SK-N-SH treated with all-trans-retinoic acid at 6 μM for 48 hours (cell line): ENCODE data around the gene DUSP3.

Experiments
- ATAC-seq: fragments of 200-7000 bp; cut with Tn5 transposase; 3 replicates; pipeline ENCODE4 v1.9.1; 2020; ENCODE audit warnings: mild to moderate bottlenecking, moderate library complexity
- ARNTL ChIP-seq: fragments of 450-650 bp; formaldehyde crosslinking; IDR thresholded peaks from 2 replicates; pipeline ENCODE4 v1.5.0; 2020; ENCODE audit warnings: low read depth, mild to moderate bottlenecking, moderate library complexity, borderline replicate concordance
- BACH2 ChIP-seq: fragments of 250-450 bp; sonication (Bioruptor Pico); IDR thresholded peaks from 2 replicates; pipeline ENCODE4 v1.9.0; 2021; ENCODE audit warnings: mild to moderate bottlenecking, borderline replicate concordance
- CSDC2 ChIP-seq: fragments of 250-450 bp; sonication (Bioruptor Pico); IDR thresholded peaks from 2 replicates; pipeline ENCODE4 v1.5.0; 2020; ENCODE audit warnings: mild to moderate bottlenecking, moderate library complexity
- ESRRG ChIP-seq: fragments of 250-450 bp; sonication (Bioruptor Pico); IDR thresholded peaks from 2 replicates; pipeline ENCODE4 v1.6.1; 2021; ENCODE audit warnings: mild to moderate bottlenecking
- GLIS3 ChIP-seq: fragments of 250-450 bp; sonication (Bioruptor Pico); IDR thresholded peaks from 2 replicates; pipeline ENCODE4 v1.5.0; 2020; ENCODE audit warnings: mild to moderate bottlenecking, moderate library complexity
- ISL1 ChIP-seq: fragments of 250-450 bp; sonication (Bioruptor Pico); IDR thresholded peaks from 2 replicates; pipeline ENCODE4 v2.1.2; 2022; ENCODE audit warnings: mild to moderate bottlenecking, moderate library complexity
- OSR1 ChIP-seq: fragments of 250-450 bp; sonication (Bioruptor Pico); IDR thresholded peaks from 2 replicates; pipeline ENCODE4 v1.8.0; 2022; ENCODE audit warnings: moderate library complexity, mild to moderate bottlenecking, inconsistent platforms
- PATZ1 ChIP-seq: fragments of 250-450 bp; sonication (Bioruptor Pico); IDR thresholded peaks from 2 replicates; pipeline ENCODE4 v1.8.0; 2020; ENCODE audit warnings: mild to moderate bottlenecking, moderate library complexity, borderline replicate concordance
- PPARA ChIP-seq: fragments of 250-450 bp; sonication (Bioruptor Pico); IDR thresholded peaks from 2 replicates; pipeline ENCODE4 v1.5.0; 2020; ENCODE audit warnings: mild to moderate bottlenecking, borderline replicate concordance
- RARB ChIP-seq: fragments of 250-450 bp; sonication (Bioruptor Pico); IDR thresholded peaks from 2 replicates; pipeline ENCODE4 v1.8.0; 2021; ENCODE audit warnings: mild to moderate bottlenecking, moderate library complexity
- TCF4 ChIP-seq: fragments of 250-450 bp; sonication (Bioruptor Pico); IDR thresholded peaks from 2 replicates; pipeline ENCODE4 v1.8.0; 2021; ENCODE audit warnings: mild to moderate bottlenecking, moderate library complexity, borderline replicate concordance
- TOX ChIP-seq: fragments of 250-450 bp; sonication (Bioruptor Pico); IDR thresholded peaks from 2 replicates; pipeline ENCODE4 v1.8.0; 2021; ENCODE audit warnings: mild to moderate bottlenecking, moderate library complexity, borderline replicate concordance
- ZC3H10 ChIP-seq: fragments of 250-450 bp; sonication (Bioruptor Pico); IDR thresholded peaks from 2 replicates; pipeline ENCODE4 v1.5.1; 2021; ENCODE audit warnings: mild to moderate bottlenecking, moderate library complexity
- ZFP3 ChIP-seq: fragments of 250-450 bp; sonication (Bioruptor Pico); IDR thresholded peaks from 2 replicates; pipeline ENCODE4 v1.5.0; 2020; ENCODE audit warnings: mild to moderate bottlenecking, moderate library complexity
- ZFP30 ChIP-seq: fragments of 450-650 bp; formaldehyde crosslinking; IDR thresholded peaks from 2 replicates; pipeline ENCODE4 v1.5.0; 2022; ENCODE audit warnings: mild to moderate bottlenecking, moderate library complexity
- ZNF565 ChIP-seq: fragments of 450-650 bp; formaldehyde crosslinking; conservative IDR thresholded peaks from 2 replicates; pipeline ENCODE4 v1.5.0; 2020; ENCODE audit warnings: low read depth, mild to moderate bottlenecking, moderate library complexity
- ZNF70 ChIP-seq: fragments of 450-650 bp; formaldehyde crosslinking; IDR thresholded peaks from 2 replicates; pipeline ENCODE4 v1.5.0; 2020; ENCODE audit warnings: mild to moderate bottlenecking, moderate library complexity
- ZNF8 ChIP-seq: fragments of 450-650 bp; formaldehyde crosslinking; IDR thresholded peaks from 2 replicates; pipeline ENCODE4 v1.5.0; 2020; ENCODE audit warnings: mild to moderate bottlenecking, moderate library complexity
- TF ChIP-seq, protein P1 (sequence below): fragments of 250-450 bp; sonication (Bioruptor Pico); IDR thresholded peaks from 2 replicates; pipeline ENCODE4 v1.5.0; 2020; ENCODE audit warnings: mild to moderate bottlenecking, moderate library complexity
- TF ChIP-seq, protein P2 (sequence below): fragments of 250-450 bp; sonication (Bioruptor Pico); IDR thresholded peaks from 2 replicates; pipeline ENCODE4 v1.5.1; 2021; ENCODE audit warnings: mild to moderate bottlenecking, moderate library complexity
- TF ChIP-seq, protein P3 (sequence below): fragments of 250-450 bp; sonication (Bioruptor Pico); IDR thresholded peaks from 2 replicates; pipeline ENCODE4 v1.5.1; 2020; ENCODE audit warnings: low read depth, mild to moderate bottlenecking, moderate library complexity
- TF ChIP-seq, protein P4 (sequence below): fragments of 250-450 bp; sonication (Bioruptor Pico); IDR thresholded peaks from 2 replicates; pipeline ENCODE4 v1.8.0; 2021; ENCODE audit warnings: low read depth, mild to moderate bottlenecking, moderate library complexity, borderline replicate concordance

The DUSP3 gene

GRCh38 chr17:43817826-43818225 is 39.0 kb upstream of the DUSP3 start:
- no peak for ATAC-seq

GRCh38 chr17:43816336-43817320 is 37.9 kb upstream of the DUSP3 start:
- ATAC-seq = no peak
- TF ChIP-seq ESRRG (CRISPR knock-in tag) = no peak
- TF ChIP-seq, all 23 proteins: peak for 0

More at GRCh38 chr17:43817826-43818225, 39.0 kb upstream of the DUSP3 start:
- TF ChIP-seq TCF4 = no peak

- peak; percentile 33; the same call in 2 of the 3 replicates for ATAC-seq
- TF ChIP-seq ZNF8 (no peak), ZC3H10 (CRISPR knock-in tag) (no peak), GLIS3 (CRISPR knock-in tag) (no peak), CSDC2 (CRISPR knock-in tag) (no peak), ZNF70 (CRISPR knock-in tag) (no peak), OSR1 (no peak), ISL1 (CRISPR knock-in tag) (no peak), TOX (no peak), RARB (CRISPR knock-in tag) (no peak), ZFP3 (CRISPR knock-in tag) (no peak), ESRRG (CRISPR knock-in tag) (no peak), ZFP30 (CRISPR knock-in tag) (no peak), ZNF565 (no peak), PATZ1 (CRISPR knock-in tag) (no peak)
- TF ChIP-seq, protein P1, sequence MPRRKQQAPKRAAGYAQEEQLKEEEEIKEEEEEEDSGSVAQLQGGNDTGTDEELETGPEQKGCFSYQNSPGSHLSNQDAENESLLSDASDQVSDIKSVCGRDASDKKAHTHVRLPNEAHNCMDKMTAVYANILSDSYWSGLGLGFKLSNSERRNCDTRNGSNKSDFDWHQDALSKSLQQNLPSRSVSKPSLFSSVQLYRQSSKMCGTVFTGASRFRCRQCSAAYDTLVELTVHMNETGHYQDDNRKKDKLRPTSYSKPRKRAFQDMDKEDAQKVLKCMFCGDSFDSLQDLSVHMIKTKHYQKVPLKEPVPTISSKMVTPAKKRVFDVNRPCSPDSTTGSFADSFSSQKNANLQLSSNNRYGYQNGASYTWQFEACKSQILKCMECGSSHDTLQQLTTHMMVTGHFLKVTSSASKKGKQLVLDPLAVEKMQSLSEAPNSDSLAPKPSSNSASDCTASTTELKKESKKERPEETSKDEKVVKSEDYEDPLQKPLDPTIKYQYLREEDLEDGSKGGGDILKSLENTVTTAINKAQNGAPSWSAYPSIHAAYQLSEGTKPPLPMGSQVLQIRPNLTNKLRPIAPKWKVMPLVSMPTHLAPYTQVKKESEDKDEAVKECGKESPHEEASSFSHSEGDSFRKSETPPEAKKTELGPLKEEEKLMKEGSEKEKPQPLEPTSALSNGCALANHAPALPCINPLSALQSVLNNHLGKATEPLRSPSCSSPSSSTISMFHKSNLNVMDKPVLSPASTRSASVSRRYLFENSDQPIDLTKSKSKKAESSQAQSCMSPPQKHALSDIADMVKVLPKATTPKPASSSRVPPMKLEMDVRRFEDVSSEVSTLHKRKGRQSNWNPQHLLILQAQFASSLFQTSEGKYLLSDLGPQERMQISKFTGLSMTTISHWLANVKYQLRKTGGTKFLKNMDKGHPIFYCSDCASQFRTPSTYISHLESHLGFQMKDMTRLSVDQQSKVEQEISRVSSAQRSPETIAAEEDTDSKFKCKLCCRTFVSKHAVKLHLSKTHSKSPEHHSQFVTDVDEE (CRISPR knock-in tag) = no peak
- TF ChIP-seq, protein P2, sequence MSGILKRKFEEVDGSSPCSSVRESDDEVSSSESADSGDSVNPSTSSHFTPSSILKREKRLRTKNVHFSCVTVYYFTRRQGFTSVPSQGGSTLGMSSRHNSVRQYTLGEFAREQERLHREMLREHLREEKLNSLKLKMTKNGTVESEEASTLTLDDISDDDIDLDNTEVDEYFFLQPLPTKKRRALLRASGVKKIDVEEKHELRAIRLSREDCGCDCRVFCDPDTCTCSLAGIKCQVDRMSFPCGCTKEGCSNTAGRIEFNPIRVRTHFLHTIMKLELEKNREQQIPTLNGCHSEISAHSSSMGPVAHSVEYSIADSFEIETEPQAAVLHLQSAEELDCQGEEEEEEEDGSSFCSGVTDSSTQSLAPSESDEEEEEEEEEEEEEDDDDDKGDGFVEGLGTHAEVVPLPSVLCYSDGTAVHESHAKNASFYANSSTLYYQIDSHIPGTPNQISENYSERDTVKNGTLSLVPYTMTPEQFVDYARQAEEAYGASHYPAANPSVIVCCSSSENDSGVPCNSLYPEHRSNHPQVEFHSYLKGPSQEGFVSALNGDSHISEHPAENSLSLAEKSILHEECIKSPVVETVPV (CRISPR knock-in tag) = no peak
These were observed 35.9 kb upstream of the DUSP3 start for GRCh38 chr17:43814714-43815113.

GRCh38 chr17:43814026-43814425 is 35.2 kb upstream of the DUSP3 start:
- no peak for TF ChIP-seq RARB (CRISPR knock-in tag)
- TF ChIP-seq, protein P3, sequence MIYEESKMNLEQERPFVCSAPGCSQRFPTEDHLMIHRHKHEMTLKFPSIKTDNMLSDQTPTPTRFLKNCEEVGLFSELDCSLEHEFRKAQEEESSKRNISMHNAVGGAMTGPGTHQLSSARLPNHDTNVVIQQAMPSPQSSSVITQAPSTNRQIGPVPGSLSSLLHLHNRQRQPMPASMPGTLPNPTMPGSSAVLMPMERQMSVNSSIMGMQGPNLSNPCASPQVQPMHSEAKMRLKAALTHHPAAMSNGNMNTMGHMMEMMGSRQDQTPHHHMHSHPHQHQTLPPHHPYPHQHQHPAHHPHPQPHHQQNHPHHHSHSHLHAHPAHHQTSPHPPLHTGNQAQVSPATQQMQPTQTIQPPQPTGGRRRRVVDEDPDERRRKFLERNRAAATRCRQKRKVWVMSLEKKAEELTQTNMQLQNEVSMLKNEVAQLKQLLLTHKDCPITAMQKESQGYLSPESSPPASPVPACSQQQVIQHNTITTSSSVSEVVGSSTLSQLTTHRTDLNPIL (CRISPR knock-in tag) = no peak
- TF ChIP-seq ZC3H10 (CRISPR knock-in tag) = no peak
- no peak for TF ChIP-seq ZNF565
- no peak for TF ChIP-seq ZFP3 (CRISPR knock-in tag)
- TF ChIP-seq PATZ1 (CRISPR knock-in tag) = no peak
- no peak for TF ChIP-seq PPARA (CRISPR knock-in tag)
- TF ChIP-seq, protein P4, sequence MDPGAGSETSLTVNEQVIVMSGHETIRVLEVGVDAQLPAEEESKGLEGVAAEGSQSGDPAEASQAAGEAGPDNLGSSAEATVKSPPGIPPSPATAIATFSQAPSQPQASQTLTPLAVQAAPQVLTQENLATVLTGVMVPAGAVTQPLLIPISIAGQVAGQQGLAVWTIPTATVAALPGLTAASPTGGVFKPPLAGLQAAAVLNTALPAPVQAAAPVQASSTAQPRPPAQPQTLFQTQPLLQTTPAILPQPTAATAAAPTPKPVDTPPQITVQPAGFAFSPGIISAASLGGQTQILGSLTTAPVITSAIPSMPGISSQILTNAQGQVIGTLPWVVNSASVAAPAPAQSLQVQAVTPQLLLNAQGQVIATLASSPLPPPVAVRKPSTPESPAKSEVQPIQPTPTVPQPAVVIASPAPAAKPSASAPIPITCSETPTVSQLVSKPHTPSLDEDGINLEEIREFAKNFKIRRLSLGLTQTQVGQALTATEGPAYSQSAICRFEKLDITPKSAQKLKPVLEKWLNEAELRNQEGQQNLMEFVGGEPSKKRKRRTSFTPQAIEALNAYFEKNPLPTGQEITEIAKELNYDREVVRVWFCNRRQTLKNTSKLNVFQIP = no peak
- TF ChIP-seq TCF4 = no peak
- no peak for TF ChIP-seq ZNF70 (CRISPR knock-in tag)
- no peak for TF ChIP-seq ISL1 (CRISPR knock-in tag)
- TF ChIP-seq ARNTL (CRISPR knock-in tag) = no peak
- no peak for TF ChIP-seq BACH2 (CRISPR knock-in tag)
- TF ChIP-seq OSR1 = no peak
- no peak for TF ChIP-seq CSDC2 (CRISPR knock-in tag)
- ATAC-seq = no peak
